ENCODE data around the gene ARHGAP28. TPM values are rescaled to one million over a fixed set of nuclear protein-coding genes. Genes with fewer than 3 reads are reported as not detected.
A peak's percentile ranks its signal among the peaks of the same experiment; 100 is the strongest.
"Not testable (repeated sequence)": the region's sequence is repeated elsewhere in the genome, so short reads cannot be mapped to it uniquely, and the experiment has no call there.

ARHGAP28 gene
- total RNA-seq, 6 experiments from 2014 or later = 0.13 to 1.7 (median 0.61) TPM; not detected in 1

- DNase-seq = no peak
- H3K27ac ChIP-seq = no peak overlapping the region
- 59% methylated on average over 1 of the region's 1 CpG for WGBS (ENCODE audit: insufficient coverage, low coverage, low lambda C conversion rate, missing lambda C conversion rate)
- no peaks in the 10 kb centered on the region for H3K9me3 ChIP-seq
- TF ChIP-seq CTCF (IDR thresholded peaks at IDR 0.05) = no peak
- TF ChIP-seq POLR2A (IDR thresholded peaks at IDR 0.05) = no peak
- H3K36me3 ChIP-seq = no peaks in the 10 kb centered on the region
- H3K4me1 ChIP-seq = no peaks in the 10 kb centered on the region
- intact Hi-C loops (cut with DNase I) = no loop called here
- no peak for ATAC-seq
- H3K4me3 ChIP-seq = no peak overlapping the region
- no peaks in the 10 kb centered on the region for H3K27me3 ChIP-seq
Observed at GRCh38 chr18:6821356-6821755, 91.8 kb downstream of the ARHGAP28 start.

DNA sequence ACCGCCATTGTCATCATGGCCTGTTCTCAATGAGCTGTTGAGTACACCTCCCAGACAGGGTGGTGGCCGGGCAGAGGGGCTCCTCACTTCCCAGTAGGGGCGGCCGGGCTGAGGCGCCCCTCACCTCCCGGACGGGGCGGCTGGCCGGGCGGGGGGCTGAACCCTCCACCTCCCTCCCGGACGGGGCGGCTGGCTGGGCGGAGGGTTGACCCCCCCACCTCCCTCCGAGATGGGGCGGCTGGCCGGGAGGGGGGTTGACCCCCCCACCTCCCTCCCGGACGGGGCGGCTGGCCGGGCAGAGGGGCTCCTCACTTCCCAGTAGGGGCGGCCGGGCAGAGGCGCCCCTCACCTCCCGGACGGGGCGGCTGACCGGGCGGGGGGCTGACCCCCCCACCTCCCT lies 97.6 kb downstream of the ARHGAP28 start:
- H3K4me1 ChIP-seq; H3K27ac ChIP-seq; H3K27me3 ChIP-seq; DNase-seq; intact Hi-C loops (cut with DNase I); H3K4me3 ChIP-seq; ATAC-seq; H3K9me3 ChIP-seq; H3K36me3 ChIP-seq: not testable (repeated sequence)
- WGBS (ENCODE audit: insufficient coverage, low coverage, low lambda C conversion rate, missing lambda C conversion rate) = no CpG with 5 or more reads among the region's 29 CpGs

DNA sequence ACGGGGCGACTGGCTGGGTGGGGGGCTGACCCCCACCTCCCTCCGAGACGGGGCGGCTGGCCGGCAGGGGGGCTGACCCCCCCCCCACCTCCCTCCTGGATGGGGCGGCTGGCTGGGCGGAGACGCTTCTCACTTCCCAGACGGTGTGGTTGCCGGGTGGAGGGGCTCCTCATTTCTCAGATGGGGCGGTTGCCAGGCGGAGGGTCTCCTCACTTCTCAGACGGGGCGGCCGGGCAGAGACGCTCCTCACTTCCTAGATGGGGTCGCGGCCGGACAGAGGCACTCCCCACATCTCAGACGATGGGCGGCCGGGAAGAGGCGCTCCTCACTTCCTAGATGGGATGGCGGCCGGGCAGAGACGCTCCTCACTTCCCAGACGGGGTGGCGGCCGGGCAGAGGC lies 98.0 kb downstream of the ARHGAP28 start:
- no CpG with 5 or more reads among the region's 30 CpGs for WGBS (ENCODE audit: insufficient coverage, low coverage, low lambda C conversion rate, missing lambda C conversion rate)
- H3K27me3 ChIP-seq; H3K4me1 ChIP-seq; H3K4me3 ChIP-seq; DNase-seq; ATAC-seq; H3K9me3 ChIP-seq; intact Hi-C loops (cut with DNase I); H3K36me3 ChIP-seq; H3K27ac ChIP-seq: not testable (repeated sequence)

- WGBS (ENCODE audit: insufficient coverage, low coverage, low lambda C conversion rate, missing lambda C conversion rate) = 78% methylated on average over 1 of the region's 1 CpG
- Histone ChIP-seq H3K27me3 (no peaks in the 10 kb centered on the region), H3K9me3 (no peaks in the 10 kb centered on the region), H3K4me3 (no peak overlapping the region), H3K4me1 (no peaks in the 10 kb centered on the region), H3K27ac (no peak overlapping the region), H3K36me3 (no peaks in the 10 kb centered on the region)
- intact Hi-C loops (cut with DNase I) = no loop called here
- DNase-seq (no peak), ATAC-seq (no peak)
- TF ChIP-seq POLR2A (IDR thresholded peaks at IDR 0.05) = no peak
- no peak for TF ChIP-seq CTCF (IDR thresholded peaks at IDR 0.05)
Observed at GRCh38 chr18:6830916-6831315, 101.4 kb downstream of the ARHGAP28 start.

DNA sequence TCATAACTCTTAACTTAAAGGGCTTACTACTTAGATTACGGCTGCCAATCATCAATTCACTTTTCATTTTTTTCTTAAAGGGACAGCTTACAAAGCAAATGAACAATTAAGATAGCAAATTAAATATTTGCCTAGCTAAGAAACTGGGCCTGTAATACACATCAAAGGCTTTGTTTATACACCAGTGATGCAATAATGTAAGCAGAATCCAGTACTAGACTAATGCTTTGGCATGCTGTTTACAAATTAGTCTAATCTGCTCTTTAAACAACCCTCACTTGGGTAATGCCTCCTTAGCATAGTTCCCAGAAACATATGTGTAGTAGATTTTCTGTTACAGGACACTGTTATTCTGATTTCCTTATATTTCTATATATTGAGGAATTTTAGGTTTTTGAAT lies 105.8 kb downstream of the ARHGAP28 start:
- Histone ChIP-seq H3K9me3 (no peaks in the 10 kb centered on the region), H3K36me3 (no peaks in the 10 kb centered on the region), H3K27me3 (no peaks in the 10 kb centered on the region), H3K27ac (no peak overlapping the region), H3K4me3 (no peak overlapping the region), H3K4me1 (no peaks in the 10 kb centered on the region)
- intact Hi-C loops (cut with DNase I) = no loop called here
- peak in 3 of 4 donors; percentile 52 to 75 (median 59) for ATAC-seq
- 21% methylated on average over 1 of the region's 1 CpG for WGBS (ENCODE audit: insufficient coverage, low coverage, low lambda C conversion rate, missing lambda C conversion rate)
- TF ChIP-seq CTCF (IDR thresholded peaks at IDR 0.05) (no peak), POLR2A (IDR thresholded peaks at IDR 0.05) (no peak)
- no peak for DNase-seq

DNA sequence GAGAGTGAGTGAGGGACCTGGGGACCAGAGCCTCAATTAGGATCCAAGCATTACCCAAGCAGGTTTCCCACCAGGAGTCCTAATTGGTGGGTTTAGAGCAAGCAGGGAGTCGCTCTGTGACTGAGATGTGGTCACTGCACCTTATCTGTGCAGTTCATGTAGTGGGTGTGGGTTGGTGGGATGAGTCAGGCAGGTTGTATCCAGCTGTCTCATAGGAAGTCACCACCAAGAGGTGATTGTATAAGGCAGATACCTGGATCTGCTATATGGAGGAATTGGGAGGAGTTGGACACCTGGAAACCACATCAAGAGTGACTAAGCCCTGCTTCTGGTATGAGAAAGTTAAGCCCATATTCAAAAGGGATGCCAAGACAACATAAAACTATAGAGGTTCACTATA lies 106.8 kb downstream of the ARHGAP28 start:
- Histone ChIP-seq H3K4me1 (no peaks in the 10 kb centered on the region), H3K27me3 (no peaks in the 10 kb centered on the region), H3K9me3 (no peaks in the 10 kb centered on the region), H3K27ac (no peak overlapping the region), H3K4me3 (no peak overlapping the region), H3K36me3 (no peaks in the 10 kb centered on the region)
- ATAC-seq (no peak), DNase-seq (no peak)
- intact Hi-C loops (cut with DNase I) = no loop called here
- no CpG with 5 or more reads among the region's 1 CpG for WGBS (ENCODE audit: insufficient coverage, low coverage, low lambda C conversion rate, missing lambda C conversion rate)
- TF ChIP-seq POLR2A (IDR thresholded peaks at IDR 0.05) = no peak
- TF ChIP-seq CTCF (IDR thresholded peaks at IDR 0.05) = no peak

Measured in right lobe of liver (tissue), 6 donors.